Measurements from ENCODE around the gene NKX2-1. TPM values are rescaled to one million over a fixed set of nuclear protein-coding genes. Genes with fewer than 3 reads are reported as not detected.

Gene NKX2-1
- total and polyA plus RNA-seq, 2 donors (not counting 3 experiments of a cell fraction or from before 2014, with no cell fraction given), result not detected

GRCh38 chr14:36502558-36503508 lies 17.2 kb downstream of the NKX2-1 start:
- Histone ChIP-seq H3K9ac (replicated peaks; ENCODE audit: extremely low read depth, insufficient read depth, low read length) (no peak overlapping the region), H3K9me1 (replicated peaks; ENCODE audit: control insufficient read depth, extremely low read depth, insufficient read depth, low read length) (no peaks in the 10 kb centered on the region), H3K36me3 (ENCODE audit: control insufficient read depth in 2 of 2, extremely low read depth in 1 of 2, insufficient read depth in 2 of 2, low read length in 2 of 2) (no peaks in the 10 kb centered on the region), H3K27ac (ENCODE audit: insufficient read depth, low read depth, low read length) (no peak overlapping the region), H2AFZ (ENCODE audit: low read depth, low read length) (no peak overlapping the region), H3K9me3 (replicated peaks; ENCODE audit: control insufficient read depth, insufficient read depth, low read length) (no peaks in the 10 kb centered on the region), H3K79me2 (ENCODE audit: control insufficient read depth, insufficient read depth, low read length) (no peaks in the 10 kb centered on the region), H3K4me3 (replicated peaks in 1 of 3; ENCODE audit: insufficient read depth in 1 of 3, low read depth in 1 of 3, low read length in 3 of 3) (no peak overlapping the region), H4K20me1 (replicated peaks; ENCODE audit: control insufficient read depth, extremely low read depth, insufficient read depth, low read length) (no peaks in the 10 kb centered on the region), H3K4me1 (ENCODE audit: control insufficient read depth, extremely low read depth, insufficient read depth, low read length) (no peaks in the 10 kb centered on the region), H3K4me2 (ENCODE audit: insufficient read depth, low read length) (no peak overlapping the region), H3K27me3 (ENCODE audit: control insufficient read depth in 2 of 2, insufficient read depth in 2 of 2, low read length in 2 of 2) (peaks cover 59 to 86% of the 10 kb centered on the region in 2 experiments)
- no peak for TF ChIP-seq EZH2 (IDR thresholded peaks at IDR 0.05; ENCODE audit: borderline replicate concordance, low read depth, low read length, severe bottlenecking)
- no peak for TF ChIP-seq CTCF (IDR thresholded peaks at IDR 0.05; ENCODE audit: extremely low read depth in 1 of 2, insufficient read depth in 1 of 2, low read depth in 1 of 2, low read length in 2 of 2)
- TF ChIP-seq GATA2 (IDR thresholded peaks at IDR 0.05; ENCODE audit: insufficient read depth, insufficient read length, low read depth, low read length), result no peak
- TF ChIP-seq FOS (IDR thresholded peaks at IDR 0.05; ENCODE audit: borderline replicate concordance, insufficient read depth, low read length), result no peak
- TF ChIP-seq POLR2A (IDR thresholded peaks at IDR 0.05; ENCODE audit: low read depth, low read length), result no peak
- TF ChIP-seq, protein P1, sequence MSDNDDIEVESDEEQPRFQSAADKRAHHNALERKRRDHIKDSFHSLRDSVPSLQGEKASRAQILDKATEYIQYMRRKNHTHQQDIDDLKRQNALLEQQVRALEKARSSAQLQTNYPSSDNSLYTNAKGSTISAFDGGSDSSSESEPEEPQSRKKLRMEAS (IDR thresholded peaks at IDR 0.05; ENCODE audit: insufficient read depth, insufficient read length), result no peak
- TF ChIP-seq POLR2AphosphoS5 (IDR thresholded peaks at IDR 0.05; ENCODE audit: insufficient read depth, low read depth, low read length), result no peak
- no peak for TF ChIP-seq MYC (IDR thresholded peaks at IDR 0.05; ENCODE audit: low read depth, low read length)
- no peak for TF ChIP-seq JUN (IDR thresholded peaks at IDR 0.05; ENCODE audit: borderline replicate concordance, insufficient read depth, insufficient read length, low read depth)
- no peak for DNase-seq (ENCODE audit: low read depth, low spot score)
- POLR2A ChIA-PET, result no interaction called here
- BruUV-seq (replicated peaks), result no TSS peak
- intact Hi-C loops (cut with micrococcal nuclease), result no loop called here
- CTCF ChIA-PET, result no interaction called here
- dilution Hi-C loops (cut with MboI; ENCODE audit: extremely low pct_ligation_motif_present, low sequenced_read_pairs), result no loop called here
- no peak for FAIRE-seq
